Erythroblast (primary cell): ENCODE measurements around the gene ASPG.

Experiments
- GATA1 ChIP-seq: IDR thresholded peaks from 2 replicates; pipeline ENCODE4 v1.6.1; 2011; ENCODE audit warnings: low read depth, mild to moderate bottlenecking, control low read depth, low read length, moderate library complexity
- POLR2A ChIP-seq: IDR thresholded peaks from 2 replicates; pipeline ENCODE4 v1.6.1; 2011; ENCODE audit warnings: mild to moderate bottlenecking, low read length

DNA sequence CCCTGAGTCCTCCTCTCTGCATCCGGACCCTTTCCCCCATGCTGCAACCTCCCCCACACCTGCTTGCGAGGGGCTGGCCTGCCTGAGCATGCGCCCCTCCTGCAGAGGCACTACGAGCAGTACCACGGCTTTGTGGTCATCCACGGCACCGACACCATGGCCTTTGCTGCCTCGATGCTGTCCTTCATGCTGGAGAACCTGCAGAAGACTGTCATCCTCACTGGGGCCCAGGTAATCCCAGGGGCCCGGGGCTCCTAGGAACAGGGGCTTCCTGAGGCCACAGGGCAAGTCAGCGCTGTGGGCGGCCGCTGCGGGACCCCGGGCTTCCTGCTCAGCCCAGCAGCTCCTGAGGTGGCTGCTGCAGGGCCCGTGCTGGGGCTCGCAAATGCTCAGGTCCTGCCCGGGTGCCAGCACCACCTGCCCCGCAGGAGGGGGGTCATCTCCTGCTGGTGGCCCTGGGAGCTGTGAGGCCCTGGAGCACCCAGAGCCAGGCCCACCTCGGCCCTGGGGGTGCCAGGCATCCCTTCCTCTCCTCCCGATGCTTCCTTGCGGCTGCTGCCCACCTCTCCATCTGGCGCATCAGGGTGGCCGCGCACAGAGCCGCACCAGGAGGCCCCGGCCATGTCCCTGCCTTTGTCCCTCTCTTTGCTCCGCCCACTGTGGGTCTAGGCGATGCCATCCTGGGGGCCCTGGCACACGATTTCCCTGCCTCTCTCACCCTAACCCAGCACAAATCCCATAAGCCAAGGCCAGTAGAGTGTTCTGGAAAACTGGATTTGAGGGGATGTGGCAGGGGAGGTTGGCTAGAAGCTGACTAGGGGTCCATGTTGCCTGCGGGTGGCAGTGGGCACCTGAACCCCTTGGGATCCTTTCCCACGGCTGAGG, 10.2 kb downstream of the ASPG start:
- TF ChIP-seq POLR2A (no peak), GATA1 (no peak)
